Liver (tissue), 3 donors: ENCODE data around the gene GAS6.

Experiments
- CTCF ChIP-seq: fragments of 150-350 bp; IDR thresholded peaks from 2 replicates; pipeline ENCODE4 v1.5.1; 2017; ENCODE audit warnings: improper control_type of control experiment, low read depth, low read length; ENCODE audit not compliant: missing input control
- HNF4G ChIP-seq: IDR thresholded peaks from 2 replicates; pipeline ENCODE4 v1.6.1; 2016; ENCODE audit warnings: antibody characterized with exemption
- RXRA ChIP-seq, 2 donors: IDR thresholded peaks; 2 replicates each; pipeline ENCODE4 v1.6.1; 2017 to 2018; ENCODE audit warnings: antibody characterized with exemption in 2 of 2, mild to moderate bottlenecking in 1 of 2
- TAF1 ChIP-seq: conservative IDR thresholded peaks from 2 replicates; pipeline ENCODE4 v1.6.1; 2016; ENCODE audit warnings: antibody characterized with exemption, mild to moderate bottlenecking
- YY1 ChIP-seq: IDR thresholded peaks from 2 replicates; pipeline ENCODE4 v1.6.1; 2016; ENCODE audit warnings: antibody characterized with exemption, mild to moderate bottlenecking
- donor health status: healthy.
- donor health status: healthy.

- no peak for TF ChIP-seq RXRA (IDR thresholded peaks at IDR 0.05)
- no peak for TF ChIP-seq CTCF
- TF ChIP-seq TAF1, result no peak
- no peak for TF ChIP-seq HNF4G
- no peak for TF ChIP-seq YY1
These were observed 37.4 kb upstream of the GAS6 start for GRCh38 chr13:113901231-113901630.
